Fibroblast of mammary gland (primary cell): Measurements from ENCODE around the gene GPR84.

Experiments
- DNase-seq: peaks from one replicate; pipeline ENCODE4 v3.0.0-alpha.2; 2010; ENCODE audit warnings: low read depth
- H3K4me3 ChIP-seq: 2 replicates; pipeline ENCODE4 v1.5.1; 2011; ENCODE audit warnings: low read depth, mild to moderate bottlenecking, low read length, moderate library complexity; ENCODE audit not compliant: control insufficient read depth
- TF ChIP-seq, protein P1 (sequence below): conservative IDR thresholded peaks from 2 replicates; pipeline ENCODE4 v1.5.1; 2011; ENCODE audit warnings: low read depth, low read length, inconsistent platforms; ENCODE audit not compliant: control insufficient read depth, insufficient read depth

GPR84 gene

DNA sequence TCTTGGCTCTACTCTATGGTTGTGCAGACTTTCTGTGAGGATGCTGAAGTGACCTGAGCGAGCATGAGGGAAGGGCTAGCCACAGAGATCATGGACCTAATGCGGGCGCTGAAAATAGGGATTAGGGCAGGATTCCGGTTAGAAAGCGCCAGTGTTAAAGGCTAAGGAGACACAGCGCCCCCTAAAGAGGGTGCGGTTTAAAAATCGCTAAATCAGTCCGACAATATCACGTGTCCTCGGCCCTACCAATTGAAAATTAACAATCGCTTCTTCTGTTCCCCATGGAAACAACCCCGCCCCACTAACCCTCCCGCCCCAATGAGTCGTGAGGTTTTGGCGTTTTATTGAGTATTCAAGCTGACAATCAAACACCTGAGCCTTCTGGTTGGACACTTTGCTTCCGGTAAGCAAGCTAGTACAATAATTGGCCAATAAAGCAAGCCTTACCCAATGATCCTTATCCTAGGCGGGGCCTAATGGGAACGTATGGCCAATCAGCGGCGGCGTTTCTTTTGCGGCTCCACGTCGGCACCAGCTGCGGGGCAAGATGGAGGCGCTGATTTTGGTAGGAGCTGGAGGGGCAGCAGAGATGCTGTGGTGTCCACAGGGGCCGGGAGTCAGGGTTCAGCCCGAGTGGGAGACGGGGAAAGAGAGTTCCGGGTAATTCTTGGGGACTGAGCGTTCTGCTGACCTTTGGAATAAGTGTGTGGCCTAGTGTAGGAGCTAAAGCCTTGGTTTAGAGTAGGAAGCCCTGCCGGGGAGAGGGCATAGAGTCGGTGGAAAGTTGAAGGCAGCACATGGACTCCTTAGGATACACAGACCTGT is 39.5 kb downstream of the GPR84 start, which contains the start of gene COPZ1:
Gene COPZ1 (plus strand): TSS at position 515 of the 825 bp plus-strand sequence. CDS start 33 bp downstream, at position 548.
- DNase-seq, result peak; percentile 100
- TF ChIP-seq, protein P1, sequence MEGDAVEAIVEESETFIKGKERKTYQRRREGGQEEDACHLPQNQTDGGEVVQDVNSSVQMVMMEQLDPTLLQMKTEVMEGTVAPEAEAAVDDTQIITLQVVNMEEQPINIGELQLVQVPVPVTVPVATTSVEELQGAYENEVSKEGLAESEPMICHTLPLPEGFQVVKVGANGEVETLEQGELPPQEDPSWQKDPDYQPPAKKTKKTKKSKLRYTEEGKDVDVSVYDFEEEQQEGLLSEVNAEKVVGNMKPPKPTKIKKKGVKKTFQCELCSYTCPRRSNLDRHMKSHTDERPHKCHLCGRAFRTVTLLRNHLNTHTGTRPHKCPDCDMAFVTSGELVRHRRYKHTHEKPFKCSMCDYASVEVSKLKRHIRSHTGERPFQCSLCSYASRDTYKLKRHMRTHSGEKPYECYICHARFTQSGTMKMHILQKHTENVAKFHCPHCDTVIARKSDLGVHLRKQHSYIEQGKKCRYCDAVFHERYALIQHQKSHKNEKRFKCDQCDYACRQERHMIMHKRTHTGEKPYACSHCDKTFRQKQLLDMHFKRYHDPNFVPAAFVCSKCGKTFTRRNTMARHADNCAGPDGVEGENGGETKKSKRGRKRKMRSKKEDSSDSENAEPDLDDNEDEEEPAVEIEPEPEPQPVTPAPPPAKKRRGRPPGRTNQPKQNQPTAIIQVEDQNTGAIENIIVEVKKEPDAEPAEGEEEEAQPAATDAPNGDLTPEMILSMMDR, result peak; percentile 73
- peak within 1 kb of the TSS; percentile 98 for H3K4me3 ChIP-seq

DNA sequence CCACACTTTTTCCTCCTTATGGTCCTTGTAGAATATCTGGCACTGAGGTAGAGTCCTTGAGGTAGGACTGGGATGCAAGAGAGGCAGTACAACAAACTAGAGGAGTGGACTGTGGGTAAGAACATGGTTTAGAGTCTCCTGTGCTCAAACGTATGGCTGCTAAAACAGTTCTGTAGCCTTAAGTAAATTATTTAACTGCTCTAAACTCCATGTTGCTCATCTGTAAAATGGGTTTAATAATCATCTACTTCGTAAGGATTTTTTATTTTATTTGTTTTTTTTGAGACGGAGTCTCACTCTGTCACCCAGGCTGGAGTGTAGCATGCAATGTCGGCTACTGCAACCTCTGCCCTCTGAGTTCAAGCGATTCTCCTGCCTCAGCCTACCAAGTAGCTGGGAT is 42.9 kb downstream of the GPR84 start:
- no peak overlapping the region for H3K4me3 ChIP-seq
- TF ChIP-seq, protein P1, result no peak
- DNase-seq, result no peak
